KOPT-K1 (cell line): ENCODE data around the gene FAF1.

Source experiments
- H3K27ac ChIP-seq: fragments of 200-600 bp; sonication (generic); 2 replicates; pipeline ENCODE4 v1.5.1; 2016; ENCODE audit warnings: antibody characterized with exemption, mild to moderate bottlenecking, low read depth, low read length; ENCODE audit not compliant: poor library complexity, severe bottlenecking
- H3K36me3 ChIP-seq: fragments of 200-600 bp; sonication (generic); 2 replicates; pipeline ENCODE4 v1.5.1; 2017; ENCODE audit warnings: antibody characterized with exemption, mild to moderate bottlenecking, low read length, moderate library complexity; ENCODE audit not compliant: insufficient read depth
- H3K9me3 ChIP-seq: fragments of 200-600 bp; sonication (generic); 2 replicates; pipeline ENCODE4 v1.5.1; 2017; ENCODE audit warnings: antibody characterized with exemption, low read length, mild to moderate bottlenecking; ENCODE audit not compliant: insufficient read depth, poor library complexity, severe bottlenecking

Gene FAF1

DNA sequence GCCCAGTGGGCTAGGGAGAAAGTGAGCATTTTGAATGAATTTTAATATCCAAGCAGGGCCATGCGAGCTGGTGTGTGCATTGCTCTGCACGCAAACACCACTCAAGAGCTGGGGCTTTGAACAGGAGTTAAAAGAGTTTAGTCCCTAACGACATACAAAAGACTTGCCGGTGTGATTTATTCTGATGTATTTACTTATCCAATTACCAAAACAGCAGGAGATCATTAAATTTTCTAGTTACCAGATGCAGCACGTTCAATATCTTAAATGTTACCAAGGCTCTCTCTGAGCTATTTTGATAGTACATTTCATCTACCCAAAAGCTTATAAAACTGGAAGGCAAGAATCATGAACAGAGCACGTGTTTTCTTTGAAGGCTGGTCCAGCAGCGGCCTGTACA is 506.8 kb downstream of the FAF1 start:
- Histone ChIP-seq H3K9me3 (no peaks in the 10 kb centered on the region), H3K36me3 (0 out of 2 replicates have a peak, but pooled peaks cover 3% of the 10 kb centered on the region), H3K27ac (no peak overlapping the region)

GRCh38 chr1:50452700-50453099 is 507.4 kb downstream of the FAF1 start:
- H3K27ac ChIP-seq, result no peak overlapping the region
- no peaks in the 10 kb centered on the region for H3K9me3 ChIP-seq

GRCh38 chr1:50450861-50451653 is 509.0 kb downstream of the FAF1 start:
- no peaks in the 10 kb centered on the region for H3K9me3 ChIP-seq
- 0 out of 2 replicates have a peak, but pooled peaks cover 8% of the 10 kb centered on the region for H3K36me3 ChIP-seq
- H3K27ac ChIP-seq, result no peak overlapping the region

More at GRCh38 chr1:50452700-50453099, 507.4 kb downstream of the FAF1 start:
- H3K36me3 ChIP-seq, result 0 out of 2 replicates have a peak, but pooled peaks cover 8% of the 10 kb centered on the region

DNA sequence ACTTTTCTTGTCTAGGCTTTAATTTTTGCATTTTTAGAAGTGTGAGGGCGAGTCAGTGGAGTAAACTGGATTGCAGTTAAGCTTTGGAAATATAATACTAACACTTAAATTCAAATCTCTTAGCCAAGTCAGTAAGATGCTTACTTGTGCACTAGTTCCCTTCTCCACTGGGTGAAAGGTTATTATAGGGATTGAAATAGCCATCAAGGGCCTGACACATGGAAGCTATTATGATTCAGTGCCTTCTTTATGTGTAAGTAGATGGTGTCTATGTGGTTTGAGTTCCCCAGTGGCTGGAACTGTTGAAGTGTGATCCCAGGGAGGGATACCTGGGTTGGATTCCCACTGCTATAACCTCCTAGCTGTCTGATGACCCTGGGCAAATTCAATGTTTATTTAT is 512.1 kb downstream of the FAF1 start:
- no peaks in the 10 kb centered on the region for H3K9me3 ChIP-seq
- H3K27ac ChIP-seq, result no peak overlapping the region
- H3K36me3 ChIP-seq, result peaks cover 16% of the 10 kb centered on the region; the same call in 1 of the 2 replicates

- H3K36me3 ChIP-seq, result peaks cover 45% of the 10 kb centered on the region
- H3K27ac ChIP-seq, result no peak overlapping the region
- no peaks in the 10 kb centered on the region for H3K9me3 ChIP-seq
Measured at GRCh38 chr1:50441183-50441582, 518.9 kb downstream of the FAF1 start.

GRCh38 chr1:50438945-50439344 is 521.1 kb downstream of the FAF1 start:
- peaks cover 45% of the 10 kb centered on the region for H3K36me3 ChIP-seq
- no peak overlapping the region for H3K27ac ChIP-seq
- no peaks in the 10 kb centered on the region for H3K9me3 ChIP-seq

- Histone ChIP-seq H3K27ac (no peak overlapping the region), H3K36me3 (peaks cover 35% of the 10 kb centered on the region), H3K9me3 (no peaks in the 10 kb centered on the region)
Measured at GRCh38 chr1:50436489-50436888, 523.6 kb downstream of the FAF1 start.

- no peaks in the 10 kb centered on the region for H3K36me3 ChIP-seq
- H3K27ac ChIP-seq, result no peak overlapping the region
- H3K9me3 ChIP-seq, result no peaks in the 10 kb centered on the region
Measured at GRCh38 chr1:50430010-50430405, 530.1 kb downstream of the FAF1 start.

DNA sequence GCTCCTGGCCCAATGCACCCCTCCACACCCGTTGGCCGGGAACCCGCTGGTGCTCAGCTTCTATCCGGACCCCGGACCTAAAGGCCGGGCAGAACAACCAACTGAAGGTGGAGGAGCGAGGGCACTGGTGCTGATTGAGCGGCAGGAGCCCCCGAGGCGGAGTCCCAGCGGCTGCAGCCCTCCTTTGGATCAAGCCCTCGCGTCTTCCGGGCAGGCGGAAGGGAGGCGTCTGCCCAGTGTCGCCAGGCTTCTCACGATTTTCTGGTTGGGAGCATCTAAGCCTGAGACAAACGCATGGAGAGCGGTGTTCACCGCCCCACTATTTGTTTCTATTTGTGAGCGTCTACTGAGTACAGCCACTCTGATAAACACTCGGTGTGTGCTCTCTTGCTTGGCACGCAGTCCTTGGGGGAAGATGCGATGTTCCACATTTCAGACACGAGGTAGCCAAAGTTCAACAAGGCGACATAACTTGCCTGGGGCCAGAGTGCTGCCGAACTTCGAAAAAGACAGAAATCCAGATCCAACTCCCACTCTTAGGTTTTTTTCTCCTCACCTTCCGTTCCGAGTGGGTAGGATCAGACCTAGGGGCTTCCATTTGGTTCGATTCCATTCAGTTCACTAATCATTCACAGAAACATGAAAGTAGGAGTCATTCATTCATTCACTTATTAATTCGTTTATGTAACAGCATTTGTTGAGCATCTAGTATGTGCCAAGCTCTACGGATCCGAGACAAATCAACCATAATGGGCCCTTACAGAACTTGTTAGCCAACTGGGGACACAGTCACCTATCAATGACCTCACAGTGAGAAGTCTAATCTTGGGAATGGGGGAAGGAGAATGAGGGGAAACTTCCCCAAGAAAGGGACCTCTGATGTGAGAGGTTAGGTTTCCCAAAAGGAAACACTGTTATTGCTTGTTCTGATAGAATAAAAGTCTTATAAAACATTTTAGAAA is 532.0 kb downstream of the FAF1 start:
- no peak overlapping the region for H3K27ac ChIP-seq
- H3K36me3 ChIP-seq, result no peaks in the 10 kb centered on the region
- H3K9me3 ChIP-seq, result peaks cover 5% of the 10 kb centered on the region

DNA sequence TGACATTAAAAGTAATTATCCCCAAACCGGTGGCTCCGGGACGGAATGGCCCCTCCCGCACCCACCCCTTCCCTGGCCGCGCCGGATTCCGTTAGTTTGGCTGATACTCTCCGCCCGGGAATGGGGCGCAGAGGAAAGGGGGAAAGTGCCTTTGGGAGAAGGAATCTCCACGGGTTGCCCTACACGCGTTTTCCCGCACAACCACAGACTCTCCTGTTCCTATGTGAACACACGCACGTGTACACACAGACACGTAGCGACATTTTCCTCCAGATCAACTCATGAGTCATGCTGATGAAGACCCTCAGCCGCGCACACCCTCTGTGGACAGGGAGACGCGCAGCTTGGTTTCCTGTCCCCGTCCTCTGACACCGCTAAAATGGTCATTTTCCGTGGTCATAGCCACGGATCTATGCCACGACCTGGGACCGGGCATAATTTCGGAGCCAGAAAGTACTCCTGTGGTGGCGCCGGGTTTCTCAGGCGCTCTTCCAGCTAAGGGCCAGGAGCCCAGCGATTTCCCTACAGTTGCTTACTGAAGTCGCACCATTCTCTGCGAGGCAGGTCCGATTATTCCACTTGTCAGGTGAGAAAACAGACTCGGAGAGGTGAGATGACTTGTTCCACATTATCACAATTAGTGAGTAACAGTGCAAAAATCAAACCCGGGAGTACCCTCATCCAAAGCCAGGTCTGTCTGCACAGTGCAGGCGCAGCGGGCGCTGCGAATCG is 532.8 kb downstream of the FAF1 start:
- Histone ChIP-seq H3K9me3 (peaks cover 5% of the 10 kb centered on the region), H3K36me3 (no peaks in the 10 kb centered on the region), H3K27ac (no peak overlapping the region)

- Histone ChIP-seq H3K9me3 (peaks cover 5% of the 10 kb centered on the region), H3K27ac (no peak overlapping the region), H3K36me3 (no peaks in the 10 kb centered on the region)
Measured at GRCh38 chr1:50426702-50427085, 533.4 kb downstream of the FAF1 start.

GRCh38 chr1:50426108-50426700 is 533.9 kb downstream of the FAF1 start:
- no peaks in the 10 kb centered on the region for H3K36me3 ChIP-seq
- peaks cover 5% of the 10 kb centered on the region for H3K9me3 ChIP-seq
- no peak overlapping the region for H3K27ac ChIP-seq

GRCh38 chr1:50425376-50426107 is 534.5 kb downstream of the FAF1 start:
- peaks cover 5% of the 10 kb centered on the region for H3K9me3 ChIP-seq
- no peaks in the 10 kb centered on the region for H3K36me3 ChIP-seq
- no peak overlapping the region for H3K27ac ChIP-seq

- H3K27ac ChIP-seq, result no peak overlapping the region
- H3K36me3 ChIP-seq, result no peaks in the 10 kb centered on the region
- peaks cover 5% of the 10 kb centered on the region for H3K9me3 ChIP-seq
Measured at GRCh38 chr1:50424884-50425375, 535.1 kb downstream of the FAF1 start.
